22Rv1 (cell line): ENCODE results near the gene TCHP.

Experiments used
- CTCF ChIP-seq: fragments of 450-650 bp; IDR thresholded peaks from 2 replicates; pipeline ENCODE4 v1.5.1; 2017; ENCODE audit warnings: mild to moderate bottlenecking
- ZFX ChIP-seq: fragments of 450-650 bp; IDR thresholded peaks from 2 replicates; pipeline ENCODE4 v1.6.1; 2017; ENCODE audit warnings: antibody characterized with exemption, borderline replicate concordance

- TF ChIP-seq CTCF (no peak), ZFX (no peak)
Observed at GRCh38 chr12:109939504-109939903, 39.4 kb downstream of the TCHP start.
